GM18868 (cell line): ENCODE measurements around the gene PDC.
"Not testable (repeated sequence)": the region's sequence is repeated elsewhere in the genome, so short reads cannot be mapped to it uniquely, and the experiment has no call there.

Experiments
- ATAC-seq: cut with Tn5 transposase; IDR thresholded peaks from one replicate; pipeline ENCODE4 v1.9.1; 2021; ENCODE audit warnings: mild to moderate bottlenecking, moderate library complexity; ENCODE audit not compliant: unreplicated experiment

Gene PDC

DNA sequence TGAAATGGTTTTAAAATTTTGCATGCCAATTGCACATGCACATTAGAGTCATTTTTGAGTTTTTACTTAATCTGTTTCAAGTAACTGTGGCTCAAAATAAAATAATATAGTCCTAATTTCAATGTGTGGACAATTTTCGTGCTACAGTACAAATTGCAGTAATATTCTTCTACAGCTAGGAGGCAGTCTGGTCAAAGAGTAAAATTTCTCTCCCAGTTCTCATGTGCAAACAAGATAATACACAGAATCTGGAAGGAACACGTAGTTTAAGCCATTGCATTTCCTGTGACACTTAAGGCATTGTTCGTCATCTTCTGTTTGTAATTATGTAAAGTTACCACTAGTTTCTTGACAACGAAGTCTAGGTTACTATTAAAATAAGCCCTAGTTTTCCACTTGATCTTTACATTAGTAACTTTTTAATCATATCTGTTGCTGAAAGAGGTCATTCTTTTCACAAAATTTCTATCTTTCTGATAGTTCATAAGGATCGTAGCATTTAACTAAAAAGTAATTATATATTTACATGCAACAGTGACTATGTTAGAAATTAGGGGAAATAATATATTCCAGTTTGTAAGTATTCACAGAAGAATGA lies 56.4 kb downstream of the PDC start:
- peak; percentile 68 for ATAC-seq

DNA sequence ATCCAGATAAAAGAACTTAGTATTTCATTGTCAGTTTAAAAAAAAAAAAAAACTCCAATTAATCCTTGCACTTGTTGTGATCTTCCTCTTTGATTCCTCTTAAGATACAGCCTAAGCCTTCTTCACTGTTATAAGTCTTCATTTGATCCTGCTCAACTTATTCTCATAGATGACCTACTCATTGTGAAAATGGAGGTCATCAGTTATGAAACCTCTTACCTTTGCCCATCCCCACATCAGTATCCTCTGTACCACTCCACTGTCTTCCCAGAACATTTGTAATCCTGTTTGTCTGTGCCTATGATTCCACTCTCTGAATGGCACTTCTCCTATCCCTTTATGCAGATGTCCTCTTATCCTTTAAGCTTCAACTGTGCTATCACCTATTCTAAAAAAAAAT lies 57.3 kb downstream of the PDC start:
- no peak for ATAC-seq

DNA sequence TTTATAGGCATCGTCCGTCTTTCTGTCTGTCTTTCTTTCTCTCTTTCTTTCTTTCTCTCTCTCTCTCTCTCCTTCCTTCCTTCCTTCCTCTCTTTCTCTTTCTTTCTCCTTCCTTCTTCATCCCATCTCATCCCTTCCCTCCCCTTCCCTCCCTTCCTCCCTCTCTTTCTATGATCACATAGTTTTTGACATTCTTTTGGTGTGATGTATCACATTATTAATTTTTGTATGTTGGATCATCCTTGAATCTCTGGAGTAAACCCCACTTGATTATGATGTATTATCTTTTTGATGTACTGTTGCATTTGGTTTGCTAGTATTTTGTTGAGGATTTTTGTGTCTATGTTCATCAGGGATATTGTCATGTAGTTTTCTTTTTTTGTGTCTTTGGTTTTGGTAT lies 59.5 kb downstream of the PDC start:
- not testable (repeated sequence) for ATAC-seq
